Ovary (tissue), 3 donors: ENCODE measurements around the gene HABP2.

Experiments
- CTCF ChIP-seq, 3 donors: fragments of 450-650 bp in 2 of 3; fragments of 200-600 bp in 1 of 3; IDR thresholded peaks; one replicate each; pipeline versions ENCODE4 v1.5.1 to v1.8.0; 2016 to 2022; ENCODE audit warnings: antibody characterized with exemption in 3 of 3, mild to moderate bottlenecking in 1 of 3
- POLR2A ChIP-seq: fragments of 450-650 bp; IDR thresholded peaks from one replicate; pipeline ENCODE4 v1.6.1; 2017; ENCODE audit warnings: antibody characterized with exemption, mild to moderate bottlenecking, moderate library complexity
- donor health status: DM: no; HTN: no; CAD: no.

- TF ChIP-seq POLR2A (no peak), CTCF (IDR thresholded peaks at IDR 0.05) (no peak)
These were observed 33.1 kb downstream of the HABP2 start for GRCh38 chr10:113585949-113586348.
